NB4 (cell line): Measurements from ENCODE around the gene TM4SF20.

Experiments used
- MYC ChIP-seq: IDR thresholded peaks from 2 replicates; pipeline ENCODE4 v1.6.1; 2011; ENCODE audit warnings: low read depth, low read length
- TF ChIP-seq, protein P1 (sequence below): IDR thresholded peaks from one replicate; pipeline ENCODE4 v1.5.1; 2012; ENCODE audit warnings: low read depth, low read length
- TF ChIP-seq, protein P2 (sequence below): IDR thresholded peaks from 2 replicates; pipeline ENCODE4 v1.6.1; 2011; ENCODE audit warnings: low read depth, low read length

DNA sequence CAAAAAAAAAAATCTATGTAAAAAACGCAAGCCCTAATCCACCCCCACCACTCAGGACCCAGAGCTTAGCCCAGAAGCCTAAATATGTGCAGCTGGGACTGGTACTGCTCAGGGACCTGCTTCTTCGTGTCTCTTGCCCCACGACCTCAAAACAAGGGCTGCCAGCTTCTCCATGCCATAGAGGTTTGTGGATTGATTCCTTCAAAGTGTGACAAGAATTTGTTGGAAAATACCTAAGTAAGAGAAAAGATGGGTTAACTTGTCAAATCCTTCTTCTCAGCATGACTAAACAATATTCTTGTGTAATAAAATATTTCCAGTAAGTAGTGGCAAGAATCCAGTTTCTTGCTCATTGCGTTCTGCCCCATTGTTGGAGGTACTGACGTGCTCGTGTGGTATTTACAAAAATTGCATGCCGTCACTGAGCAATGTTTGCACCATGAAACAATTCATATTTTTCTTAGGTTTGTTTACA, 9.5 kb upstream of the TM4SF20 start:
- TF ChIP-seq, protein P1, sequence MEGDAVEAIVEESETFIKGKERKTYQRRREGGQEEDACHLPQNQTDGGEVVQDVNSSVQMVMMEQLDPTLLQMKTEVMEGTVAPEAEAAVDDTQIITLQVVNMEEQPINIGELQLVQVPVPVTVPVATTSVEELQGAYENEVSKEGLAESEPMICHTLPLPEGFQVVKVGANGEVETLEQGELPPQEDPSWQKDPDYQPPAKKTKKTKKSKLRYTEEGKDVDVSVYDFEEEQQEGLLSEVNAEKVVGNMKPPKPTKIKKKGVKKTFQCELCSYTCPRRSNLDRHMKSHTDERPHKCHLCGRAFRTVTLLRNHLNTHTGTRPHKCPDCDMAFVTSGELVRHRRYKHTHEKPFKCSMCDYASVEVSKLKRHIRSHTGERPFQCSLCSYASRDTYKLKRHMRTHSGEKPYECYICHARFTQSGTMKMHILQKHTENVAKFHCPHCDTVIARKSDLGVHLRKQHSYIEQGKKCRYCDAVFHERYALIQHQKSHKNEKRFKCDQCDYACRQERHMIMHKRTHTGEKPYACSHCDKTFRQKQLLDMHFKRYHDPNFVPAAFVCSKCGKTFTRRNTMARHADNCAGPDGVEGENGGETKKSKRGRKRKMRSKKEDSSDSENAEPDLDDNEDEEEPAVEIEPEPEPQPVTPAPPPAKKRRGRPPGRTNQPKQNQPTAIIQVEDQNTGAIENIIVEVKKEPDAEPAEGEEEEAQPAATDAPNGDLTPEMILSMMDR, result no peak
- TF ChIP-seq MYC, result no peak
- TF ChIP-seq, protein P2, sequence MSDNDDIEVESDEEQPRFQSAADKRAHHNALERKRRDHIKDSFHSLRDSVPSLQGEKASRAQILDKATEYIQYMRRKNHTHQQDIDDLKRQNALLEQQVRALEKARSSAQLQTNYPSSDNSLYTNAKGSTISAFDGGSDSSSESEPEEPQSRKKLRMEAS, result no peak
